ENCODE results near the gene FIGNL2.

- TF ChIP-seq CTCF (IDR thresholded peaks at IDR 0.05 in 8 of 11, conservative IDR thresholded peaks at IDR 0.05 in 3 of 11) (no peak), POLR2A (IDR thresholded peaks at IDR 0.05) (no peak), POLR2AphosphoS5 (IDR thresholded peaks at IDR 0.05) (no peak)
Measured at GRCh38 chr12:51893786-51894185, 45.3 kb upstream of the FIGNL2 start.

All from spleen (tissue), 7 donors.